Activated naive CD8-positive, alpha-beta T cell treated with anti-CD3 and anti-CD28 coated beads for 36 hours (primary cell): ENCODE results near the gene KBTBD12. TPM values are rescaled to one million over a fixed set of nuclear protein-coding genes. Genes with fewer than 3 reads are reported as not detected.
A peak's percentile ranks its signal among the peaks of the same experiment; 100 is the strongest.
"Not testable (repeated sequence)": the region's sequence is repeated elsewhere in the genome, so short reads cannot be mapped to it uniquely, and the experiment has no call there.

Source experiments
- DNase-seq: peaks from one replicate; pipeline ENCODE4 v3.0.0; 2021
- H3K27ac Mint-ChIP-seq: one replicate; pipeline ENCODE4 v1.8.0; 2022; ENCODE audit warnings: mild to moderate bottlenecking, moderate library complexity, mixed read lengths
- H3K27me3 Mint-ChIP-seq: one replicate; pipeline ENCODE4 v1.8.0; 2022; ENCODE audit warnings: mild to moderate bottlenecking, mixed read lengths
- H3K36me3 Mint-ChIP-seq: one replicate; pipeline ENCODE4 v1.8.0; 2021; ENCODE audit warnings: mild to moderate bottlenecking, mixed read lengths
- H3K4me1 Mint-ChIP-seq: one replicate; pipeline ENCODE4 v1.8.0; 2021; ENCODE audit warnings: mixed read lengths
- H3K4me3 Mint-ChIP-seq: one replicate; pipeline ENCODE4 v1.8.0; 2022; ENCODE audit warnings: mild to moderate bottlenecking, moderate library complexity, mixed read lengths
- H3K9me3 Mint-ChIP-seq: one replicate; pipeline ENCODE4 v1.8.0; 2022; ENCODE audit warnings: mixed read lengths
- total RNA-seq, 2 experiments: library from RNA; stranded (reverse); gene quantifications; one replicate each; pipeline ENCODE4 v1.2.3, GENCODE V29; 2021

Gene KBTBD12
- total RNA-seq, result not detected

GRCh38 chr3:127915115-127915936, at the start of gene KBTBD12:
TSS of gene KBTBD12 (plus strand) at chr3:127915232. CDS start at chr3:127923062, 7,830 bp downstream.
- H3K36me3 Mint-ChIP-seq, result peaks cover 1% of the 10 kb centered on the region
- peaks cover 8% of the 10 kb centered on the region for H3K4me1 Mint-ChIP-seq
- peaks cover 63% of the 10 kb centered on the region for H3K27me3 Mint-ChIP-seq
- no peak within 1 kb of the TSS for H3K27ac Mint-ChIP-seq
- peak; percentile 16 for DNase-seq
- peaks cover 2% of the 10 kb centered on the region for H3K9me3 Mint-ChIP-seq
- H3K4me3 Mint-ChIP-seq, result peak within 1 kb of the TSS; percentile 25

GRCh38 chr3:127865941-127866340, 49.1 kb upstream of the KBTBD12 start:
- Mint-ChIP-seq H3K9me3 (no peaks in the 10 kb centered on the region), H3K36me3 (no peaks in the 10 kb centered on the region), H3K4me1 (peaks cover 12% of the 10 kb centered on the region), H3K27ac (peak overlapping the region; percentile 8), H3K27me3 (peaks cover 9% of the 10 kb centered on the region), H3K4me3 (no peak overlapping the region)
- no peak for DNase-seq

GRCh38 chr3:127867412-127867811, 47.6 kb upstream of the KBTBD12 start:
- Mint-ChIP-seq H3K4me1 (peaks cover 12% of the 10 kb centered on the region), H3K27me3 (peaks cover 9% of the 10 kb centered on the region), H3K9me3 (no peaks in the 10 kb centered on the region), H3K4me3 (no peak overlapping the region), H3K27ac (no peak overlapping the region), H3K36me3 (no peaks in the 10 kb centered on the region)
- DNase-seq, result no peak

- Mint-ChIP-seq H3K4me3 (no peak overlapping the region), H3K27ac (no peak overlapping the region), H3K9me3 (no peaks in the 10 kb centered on the region), H3K36me3 (no peaks in the 10 kb centered on the region), H3K27me3 (peaks cover 9% of the 10 kb centered on the region), H3K4me1 (peaks cover 12% of the 10 kb centered on the region)
- DNase-seq, result no peak
These were observed 47.0 kb upstream of the KBTBD12 start for GRCh38 chr3:127867986-127868385.

GRCh38 chr3:127870156-127870555, 44.9 kb upstream of the KBTBD12 start:
- H3K4me1 Mint-ChIP-seq, result peaks cover 12% of the 10 kb centered on the region
- no peak for DNase-seq
- H3K27ac Mint-ChIP-seq, result no peak overlapping the region
- peaks cover 9% of the 10 kb centered on the region for H3K27me3 Mint-ChIP-seq
- H3K4me3 Mint-ChIP-seq, result no peak overlapping the region
- no peaks in the 10 kb centered on the region for H3K36me3 Mint-ChIP-seq
- no peaks in the 10 kb centered on the region for H3K9me3 Mint-ChIP-seq

GRCh38 chr3:127874097-127874496, 40.9 kb upstream of the KBTBD12 start:
- not testable (repeated sequence) for H3K4me3 Mint-ChIP-seq, H3K4me1 Mint-ChIP-seq, H3K27ac Mint-ChIP-seq, H3K36me3 Mint-ChIP-seq, DNase-seq, H3K9me3 Mint-ChIP-seq, H3K27me3 Mint-ChIP-seq

GRCh38 chr3:127881586-127881985, 33.4 kb upstream of the KBTBD12 start:
- no peak overlapping the region for H3K27ac Mint-ChIP-seq
- no peak for DNase-seq
- peaks cover 11% of the 10 kb centered on the region for H3K27me3 Mint-ChIP-seq
- H3K9me3 Mint-ChIP-seq, result no peaks in the 10 kb centered on the region
- H3K4me3 Mint-ChIP-seq, result no peak overlapping the region
- no peaks in the 10 kb centered on the region for H3K4me1 Mint-ChIP-seq
- no peaks in the 10 kb centered on the region for H3K36me3 Mint-ChIP-seq

GRCh38 chr3:127884041-127884440, 31.0 kb upstream of the KBTBD12 start:
- Mint-ChIP-seq H3K27me3 (peaks cover 7% of the 10 kb centered on the region), H3K27ac (no peak overlapping the region), H3K4me3 (no peak overlapping the region), H3K4me1 (no peaks in the 10 kb centered on the region), H3K9me3 (no peaks in the 10 kb centered on the region), H3K36me3 (no peaks in the 10 kb centered on the region)
- DNase-seq, result no peak

GRCh38 chr3:127886231-127886955, 28.6 kb upstream of the KBTBD12 start:
- Mint-ChIP-seq H3K9me3 (peaks cover 11% of the 10 kb centered on the region), H3K4me1 (peaks cover 6% of the 10 kb centered on the region), H3K27me3 (peaks cover 5% of the 10 kb centered on the region), H3K27ac (no peak overlapping the region), H3K4me3 (no peak overlapping the region), H3K36me3 (peaks cover 10% of the 10 kb centered on the region)
- no peak for DNase-seq

GRCh38 chr3:127886956-127887231, 28.1 kb upstream of the KBTBD12 start:
- Mint-ChIP-seq H3K27ac (no peak overlapping the region), H3K27me3 (peaks cover 4% of the 10 kb centered on the region), H3K36me3 (peaks cover 11% of the 10 kb centered on the region), H3K4me3 (no peak overlapping the region), H3K9me3 (peaks cover 13% of the 10 kb centered on the region), H3K4me1 (peaks cover 6% of the 10 kb centered on the region)
- DNase-seq, result no peak

GRCh38 chr3:127887321-127887720, 27.7 kb upstream of the KBTBD12 start:
- Mint-ChIP-seq H3K27me3 (peaks cover 4% of the 10 kb centered on the region), H3K4me1 (peaks cover 6% of the 10 kb centered on the region), H3K36me3 (peaks cover 11% of the 10 kb centered on the region), H3K4me3 (no peak overlapping the region), H3K9me3 (peaks cover 17% of the 10 kb centered on the region), H3K27ac (no peak overlapping the region)
- DNase-seq, result no peak

GRCh38 chr3:127888156-127888555, 26.9 kb upstream of the KBTBD12 start:
- Mint-ChIP-seq H3K36me3 (peaks cover 11% of the 10 kb centered on the region), H3K9me3 (peaks cover 19% of the 10 kb centered on the region), H3K27ac (no peak overlapping the region), H3K27me3 (peaks cover 4% of the 10 kb centered on the region), H3K4me1 (peaks cover 6% of the 10 kb centered on the region), H3K4me3 (no peak overlapping the region)
- no peak for DNase-seq

- H3K4me1 Mint-ChIP-seq, result peaks cover 6% of the 10 kb centered on the region
- no peak overlapping the region for H3K27ac Mint-ChIP-seq
- H3K9me3 Mint-ChIP-seq, result peaks cover 19% of the 10 kb centered on the region
- H3K36me3 Mint-ChIP-seq, result peaks cover 11% of the 10 kb centered on the region
- H3K4me3 Mint-ChIP-seq, result no peak overlapping the region
- DNase-seq, result no peak
- H3K27me3 Mint-ChIP-seq, result peaks cover 4% of the 10 kb centered on the region
These were observed 26.4 kb upstream of the KBTBD12 start for GRCh38 chr3:127888564-127889107.

GRCh38 chr3:127889461-127889863, 25.6 kb upstream of the KBTBD12 start:
- H3K36me3 Mint-ChIP-seq, result peaks cover 11% of the 10 kb centered on the region
- no peak for DNase-seq
- peaks cover 4% of the 10 kb centered on the region for H3K27me3 Mint-ChIP-seq
- H3K27ac Mint-ChIP-seq, result no peak overlapping the region
- H3K4me3 Mint-ChIP-seq, result no peak overlapping the region
- peaks cover 19% of the 10 kb centered on the region for H3K9me3 Mint-ChIP-seq
- H3K4me1 Mint-ChIP-seq, result peaks cover 6% of the 10 kb centered on the region

GRCh38 chr3:127889976-127890650, 24.9 kb upstream of the KBTBD12 start:
- Mint-ChIP-seq H3K27ac (peak overlapping the region; percentile 0), H3K36me3 (peaks cover 11% of the 10 kb centered on the region), H3K4me3 (no peak overlapping the region), H3K27me3 (peaks cover 4% of the 10 kb centered on the region), H3K4me1 (peaks cover 6% of the 10 kb centered on the region), H3K9me3 (peaks cover 19% of the 10 kb centered on the region)
- DNase-seq, result no peak
